Gastrocnemius medialis (tissue), 4 donors: ENCODE measurements around the gene GNB1.

Experiments used
- POLR2A ChIP-seq, 2 donors: fragments of 450-650 bp; IDR thresholded peaks; one replicate each; pipeline ENCODE4 v1.6.1; 2017; ENCODE audit warnings: antibody characterized with exemption in 2 of 2, mild to moderate bottlenecking in 2 of 2, moderate library complexity in 2 of 2
- TF ChIP-seq, protein P1 (sequence below), 5 experiments: fragments of 450-650 bp in 3 of 5; fragments of 200-600 bp in 2 of 5; sonication (generic) in 2 of 5; IDR thresholded peaks in 4 of 5; conservative IDR thresholded peaks in 1 of 5; 1 replicate in 4 of 5; 2 replicates in 1 of 5; pipeline ENCODE4 v1.5.1; 2016 to 2019; ENCODE audit warnings: antibody characterized with exemption in 5 of 5, mild to moderate bottlenecking in 3 of 5, moderate library complexity in 3 of 5

DNA sequence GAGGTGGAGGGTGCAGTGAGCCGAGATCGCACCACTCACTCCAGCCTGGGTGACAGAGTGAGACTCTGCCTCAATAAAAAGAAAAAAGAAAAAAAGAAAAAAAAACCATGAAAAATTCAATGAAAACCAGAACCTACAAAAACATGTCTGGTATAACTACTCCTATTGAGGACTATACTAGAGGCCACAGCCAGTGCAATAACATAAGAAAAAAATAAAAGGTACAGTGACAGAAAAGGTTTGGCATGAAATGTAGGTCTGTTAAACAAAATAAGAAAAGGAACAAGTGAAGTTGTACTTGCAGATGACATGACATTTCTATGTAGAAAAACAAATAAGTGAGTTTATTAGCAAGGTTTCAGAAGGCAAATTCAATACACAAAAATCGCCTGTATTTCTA lies 120.8 kb downstream of the GNB1 start:
- TF ChIP-seq, protein P1, sequence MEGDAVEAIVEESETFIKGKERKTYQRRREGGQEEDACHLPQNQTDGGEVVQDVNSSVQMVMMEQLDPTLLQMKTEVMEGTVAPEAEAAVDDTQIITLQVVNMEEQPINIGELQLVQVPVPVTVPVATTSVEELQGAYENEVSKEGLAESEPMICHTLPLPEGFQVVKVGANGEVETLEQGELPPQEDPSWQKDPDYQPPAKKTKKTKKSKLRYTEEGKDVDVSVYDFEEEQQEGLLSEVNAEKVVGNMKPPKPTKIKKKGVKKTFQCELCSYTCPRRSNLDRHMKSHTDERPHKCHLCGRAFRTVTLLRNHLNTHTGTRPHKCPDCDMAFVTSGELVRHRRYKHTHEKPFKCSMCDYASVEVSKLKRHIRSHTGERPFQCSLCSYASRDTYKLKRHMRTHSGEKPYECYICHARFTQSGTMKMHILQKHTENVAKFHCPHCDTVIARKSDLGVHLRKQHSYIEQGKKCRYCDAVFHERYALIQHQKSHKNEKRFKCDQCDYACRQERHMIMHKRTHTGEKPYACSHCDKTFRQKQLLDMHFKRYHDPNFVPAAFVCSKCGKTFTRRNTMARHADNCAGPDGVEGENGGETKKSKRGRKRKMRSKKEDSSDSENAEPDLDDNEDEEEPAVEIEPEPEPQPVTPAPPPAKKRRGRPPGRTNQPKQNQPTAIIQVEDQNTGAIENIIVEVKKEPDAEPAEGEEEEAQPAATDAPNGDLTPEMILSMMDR (IDR thresholded peaks at IDR 0.05 in 4 of 5, conservative IDR thresholded peaks at IDR 0.05 in 1 of 5), result no peak
- no peak for TF ChIP-seq POLR2A (IDR thresholded peaks at IDR 0.05)
